C4-2B (cell line): Measurements from ENCODE around the gene CLDN1.

Experiments
- ZFX ChIP-seq: fragments of 450-650 bp; IDR thresholded peaks from 2 replicates; pipeline ENCODE4 v1.6.1; 2017
- TF ChIP-seq, protein P1 (sequence below): fragments of 450-650 bp; conservative IDR thresholded peaks from 2 replicates; pipeline ENCODE4 v1.5.1; 2017; ENCODE audit warnings: mild to moderate bottlenecking

DNA sequence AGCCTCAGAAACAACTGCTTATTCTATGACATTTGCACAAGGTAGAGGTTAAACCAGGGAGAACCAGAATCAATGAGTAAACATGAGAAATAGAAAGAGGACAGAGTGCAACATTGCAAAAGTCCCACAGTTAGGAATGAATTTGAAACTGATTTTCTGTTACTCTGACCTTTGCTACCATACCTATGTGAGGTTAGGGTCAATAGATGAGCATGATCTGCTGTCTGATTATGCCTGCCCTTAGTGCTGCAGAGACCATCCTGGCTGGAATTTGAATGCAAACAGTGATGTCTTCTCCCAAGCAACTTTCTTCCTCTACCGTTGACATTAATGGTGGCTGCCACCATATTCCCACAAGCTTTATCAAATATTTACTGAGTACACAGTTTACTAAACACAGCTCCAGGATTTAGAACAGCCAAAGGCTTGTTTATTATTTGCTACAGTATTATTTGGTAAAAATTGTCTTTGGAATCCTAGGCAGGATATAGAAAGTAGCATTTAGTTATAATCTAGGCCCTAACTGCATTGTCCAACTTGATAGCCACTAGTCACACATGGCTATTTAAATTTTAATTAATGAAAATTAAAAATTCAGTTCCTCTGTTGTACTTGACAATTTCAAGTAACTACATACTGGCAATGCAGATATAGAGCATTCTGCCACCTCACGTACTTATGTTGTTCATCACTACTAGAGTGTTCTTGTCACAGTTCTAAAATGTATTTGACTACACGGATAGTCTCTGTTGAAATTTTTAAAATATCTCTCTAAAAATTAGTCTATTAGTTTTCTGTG lies 8.9 kb upstream of the CLDN1 start:
- TF ChIP-seq, protein P1, sequence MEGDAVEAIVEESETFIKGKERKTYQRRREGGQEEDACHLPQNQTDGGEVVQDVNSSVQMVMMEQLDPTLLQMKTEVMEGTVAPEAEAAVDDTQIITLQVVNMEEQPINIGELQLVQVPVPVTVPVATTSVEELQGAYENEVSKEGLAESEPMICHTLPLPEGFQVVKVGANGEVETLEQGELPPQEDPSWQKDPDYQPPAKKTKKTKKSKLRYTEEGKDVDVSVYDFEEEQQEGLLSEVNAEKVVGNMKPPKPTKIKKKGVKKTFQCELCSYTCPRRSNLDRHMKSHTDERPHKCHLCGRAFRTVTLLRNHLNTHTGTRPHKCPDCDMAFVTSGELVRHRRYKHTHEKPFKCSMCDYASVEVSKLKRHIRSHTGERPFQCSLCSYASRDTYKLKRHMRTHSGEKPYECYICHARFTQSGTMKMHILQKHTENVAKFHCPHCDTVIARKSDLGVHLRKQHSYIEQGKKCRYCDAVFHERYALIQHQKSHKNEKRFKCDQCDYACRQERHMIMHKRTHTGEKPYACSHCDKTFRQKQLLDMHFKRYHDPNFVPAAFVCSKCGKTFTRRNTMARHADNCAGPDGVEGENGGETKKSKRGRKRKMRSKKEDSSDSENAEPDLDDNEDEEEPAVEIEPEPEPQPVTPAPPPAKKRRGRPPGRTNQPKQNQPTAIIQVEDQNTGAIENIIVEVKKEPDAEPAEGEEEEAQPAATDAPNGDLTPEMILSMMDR, result no peak
- no peak for TF ChIP-seq ZFX
